ENCODE results near the gene CCDC69. TPM values are rescaled to one million over a fixed set of nuclear protein-coding genes. Genes with fewer than 3 reads are reported as not detected.

CCDC69 gene
- total and polyA plus RNA-seq, 10 of the 15 experiments (the other 5 are each of a cell fraction or from before 2014, with no cell fraction given): 13.5 to 106 (median 70.1) TPM

- intact Hi-C loops (cut with micrococcal nuclease; ENCODE audit: unreplicated experiment): no loop called here
- RAD21 ChIA-PET (ENCODE audit: unreplicated experiment): interaction anchor here (1.3 kb wide), 1 partner anchor 81 kb away, joined by 3 read pairs; the partner anchor contains the start of gene GM2A
- SMC1A ChIA-PET (ENCODE audit: uncharacterized antibody, unreplicated experiment): interaction anchor here (0.6 to 35.3 kb wide), 5 partner anchors 20 to 352 kb away, joined by 3 to 1132 read pairs (median 4); no protein-coding TSS in a partner anchor
- POLR2A ChIA-PET: interaction anchor here (1.1 kb wide), 2 partner anchors 109 to 113 kb away, joined by 3 to 5 read pairs; no protein-coding TSS in a partner anchor
- Histone ChIP-seq H3K4me3 (no peak overlapping the region), H3K36me3 (ENCODE audit: control insufficient read depth in 2 of 2, insufficient read depth in 2 of 2, low read length in 1 of 2) (no peaks in the 10 kb centered on the region), H3K9ac (ENCODE audit: control insufficient read depth, insufficient read depth, low read length) (no peak overlapping the region), H3K4me2 (ENCODE audit: control insufficient read depth, insufficient read depth) (no peak overlapping the region), H3K27me3 (replicated peaks in 1 of 2; ENCODE audit: control insufficient read depth in 2 of 2, insufficient read depth in 2 of 2, low read length in 1 of 2) (no peaks in the 10 kb centered on the region), H4K20me1 (ENCODE audit: control insufficient read depth, insufficient read depth) (no peaks in the 10 kb centered on the region), H2AFZ (ENCODE audit: control insufficient read depth, low read depth, low read length) (no peak overlapping the region), H3K4me1 (ENCODE audit: control insufficient read depth, insufficient read depth, low read length) (no peaks in the 10 kb centered on the region), H3K79me2 (ENCODE audit: control insufficient read depth, insufficient read depth, low read length) (no peaks in the 10 kb centered on the region), H3K9me3 (replicated peaks; ENCODE audit: control insufficient read depth, insufficient read depth, low read length) (no peaks in the 10 kb centered on the region), H3K27ac (ENCODE audit: control insufficient read depth, insufficient read depth) (no peak overlapping the region)
- no peak for TF ChIP-seq SREBF2 (IDR thresholded peaks at IDR 0.05; ENCODE audit: low read length)
- TF ChIP-seq STAT1 (conservative IDR thresholded peaks at IDR 0.05): no peak
- no peak for TF ChIP-seq E2F8 (IDR thresholded peaks at IDR 0.05; ENCODE audit: low read depth, partially characterized antibody)
- TF ChIP-seq SRF (IDR thresholded peaks at IDR 0.05; ENCODE audit: low read depth in 2 of 2, low read length in 2 of 2): no peak
- TF ChIP-seq SIX5 (IDR thresholded peaks at IDR 0.05; ENCODE audit: low read depth, low read length, severe bottlenecking): no peak
- no peak for TF ChIP-seq TCF12 (IDR thresholded peaks at IDR 0.05; ENCODE audit: low read depth, low read length)
- WGBS (ENCODE audit: insufficient coverage, insufficient replicate concordance, low lambda C conversion rate, missing lambda C conversion rate): 88% methylated on average over 1 of the region's 1 CpG
- DNase-seq (ENCODE audit: low read depth, low spot score): no peak
- ATAC-seq: no peak
- FAIRE-seq: no peak
- BruUV-seq (replicated peaks): no TSS peak
- CTCF ChIA-PET: interaction anchor here (1.1 to 40.1 kb wide), 5 partner anchors 38 to 120 kb away, joined by 4 to 1107 read pairs (median 181); no protein-coding TSS in a partner anchor
- in situ Hi-C loops (cut with MboI): no loop called here
These were observed 52.4 kb downstream of the CCDC69 start for GRCh38 chr5:151171529-151171928.

Data from GM12878 (cell line).